Upper lobe of left lung (tissue), 6 donors: ENCODE measurements around the gene SIMC1. TPM values are rescaled to one million over a fixed set of nuclear protein-coding genes. Genes with fewer than 3 reads are reported as not detected.

Experiments
- ATAC-seq, 2 donors: fragments of 200-7000 bp; cut with Tn5 transposase; one replicate each; pipeline ENCODE4 v1.9.1; 2022; ENCODE audit warnings: mild to moderate bottlenecking in 2 of 2, moderate library complexity in 2 of 2; ENCODE audit not compliant: low FRiP score in 2 of 2
- DNase-seq, 2 donors: peaks; one replicate each; pipeline ENCODE4 v3.0.0-alpha.2; 2019 to 2020
- H3K27ac ChIP-seq, 4 donors: fragments of 200-600 bp; sonication (generic); one replicate each; pipeline ENCODE4 v1.5.1; 2016 to 2019
- H3K27me3 ChIP-seq, 4 donors: fragments of 200-600 bp; sonication (generic); one replicate each; pipeline ENCODE4 v1.5.1; 2017 to 2019
- H3K36me3 ChIP-seq, 4 donors: fragments of 200-600 bp; sonication (generic); one replicate each; pipeline ENCODE4 v1.5.1; 2016 to 2019
- H3K4me1 ChIP-seq, 4 donors: fragments of 200-600 bp; sonication (generic); one replicate each; pipeline ENCODE4 v1.5.1; 2018 to 2019
- H3K4me3 ChIP-seq, 4 donors: fragments of 200-600 bp; sonication (generic); one replicate each; pipeline ENCODE4 v1.5.1; 2017 to 2019; ENCODE audit warnings: mild to moderate bottlenecking in 2 of 4, moderate library complexity in 1 of 4
- H3K9me3 ChIP-seq, 4 donors: fragments of 200-600 bp; sonication (generic); one replicate each; pipeline ENCODE4 v1.5.1; 2018 to 2019
- CTCF ChIP-seq, 6 experiments: fragments of 450-650 bp in 4 of 6; fragments of 200-600 bp in 2 of 6; sonication (generic) in 2 of 6; IDR thresholded peaks; one replicate each; pipeline ENCODE4 v1.5.1; 2016 to 2019; ENCODE audit warnings: antibody characterized with exemption in 6 of 6
- EP300 ChIP-seq, 4 donors: sonication (generic); formaldehyde crosslinking; IDR thresholded peaks; one replicate each; pipeline ENCODE4 v1.5.1; 2017; ENCODE audit warnings: antibody characterized with exemption in 4 of 4, control low read depth in 2 of 4
- POLR2A ChIP-seq, 4 donors: fragments of 450-650 bp; IDR thresholded peaks; one replicate each; pipeline ENCODE4 v1.5.1; 2016 to 2017; ENCODE audit warnings: antibody characterized with exemption in 4 of 4, mild to moderate bottlenecking in 2 of 4
- POLR2AphosphoS5 ChIP-seq, 2 donors: sonication (generic); formaldehyde crosslinking; IDR thresholded peaks; one replicate each; pipeline ENCODE4 v1.5.1; 2017; ENCODE audit warnings: antibody characterized with exemption in 2 of 2
- WGBS, 2 donors: methylation state at CpG; one replicate each; pipeline ENCODE4 v1.1.5; 2017 to 2018; 5-methylcytosine and 5-hydroxymethylcytosine counted together
- total RNA-seq, 6 donors: library from RNA; depleted of rRNA in 4 of 6; stranded (reverse); fragments of >200 nt in 4 of 6; gene quantifications; one replicate each; pipeline versions ENCODE4 v1.1.0 to v1.2.1, GENCODE V29; 2016 to 2021
- donor health status: DM: no; HTN: no; CAD: no; lungs with moderate emphysema.
- donor health status: DM: no; HTN: yes; CAD: no; lungs with severe emphysema.

Gene SIMC1
- total RNA-seq, 6 donors from 2014 or later, result 13.6 to 43.0 (median 21.2) TPM

- no peak overlapping the region for H3K27ac ChIP-seq
- no peak overlapping the region for H3K4me3 ChIP-seq
- H3K4me1 ChIP-seq, result peaks cover 10 to 29% (median 13%) of the 10 kb centered on the region in 4 donors
- no peak for DNase-seq
- H3K27me3 ChIP-seq, result no peaks in the 10 kb centered on the region
- TF ChIP-seq CTCF (IDR thresholded peaks at IDR 0.05) (no peak), POLR2AphosphoS5 (IDR thresholded peaks at IDR 0.05) (no peak), POLR2A (IDR thresholded peaks at IDR 0.05) (no peak), EP300 (IDR thresholded peaks at IDR 0.05) (no peak)
- no peak for ATAC-seq
- H3K9me3 ChIP-seq, result no peaks in the 10 kb centered on the region
- peaks cover 14 to 51% (median 38%) of the 10 kb centered on the region in 4 donors for H3K36me3 ChIP-seq
- 93 to 98% methylated on average over 6 to 8 of the region's 8 CpGs for WGBS, 2 donors
These were observed 146.2 kb downstream of the SIMC1 start for GRCh38 chr5:176384366-176384930.

DNA sequence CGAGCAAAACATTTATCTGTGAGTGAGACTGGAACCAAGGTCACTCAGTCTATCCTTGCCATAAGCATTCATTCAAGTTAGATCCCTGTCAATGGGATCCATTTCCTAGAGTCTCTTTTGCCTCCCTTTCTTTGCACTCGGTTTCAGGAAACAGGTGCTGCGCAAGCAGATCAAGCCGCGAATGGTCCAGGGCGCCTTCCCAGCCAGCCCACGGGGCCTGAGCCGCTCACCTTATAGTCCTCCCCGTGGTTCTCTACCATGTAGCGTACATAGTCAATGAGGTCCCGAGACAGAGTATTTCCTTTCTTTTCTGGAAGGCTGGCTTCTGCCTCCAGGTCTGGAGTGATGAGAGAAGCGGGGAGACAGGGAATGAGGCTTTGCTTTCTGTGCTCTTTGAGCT is 146.8 kb downstream of the SIMC1 start:
- no peaks in the 10 kb centered on the region for H3K9me3 ChIP-seq
- ATAC-seq (no peak), DNase-seq (no peak)
- WGBS, 2 donors, result 90 to 92% methylated on average over 12 of the region's 12 CpGs
- peaks cover 15 to 35% (median 18%) of the 10 kb centered on the region in 4 donors for H3K4me1 ChIP-seq
- H3K27me3 ChIP-seq, result no peaks in the 10 kb centered on the region
- no peak for TF ChIP-seq POLR2AphosphoS5 (IDR thresholded peaks at IDR 0.05)
- no peak for TF ChIP-seq POLR2A (IDR thresholded peaks at IDR 0.05)
- TF ChIP-seq CTCF (IDR thresholded peaks at IDR 0.05), result no peak
- TF ChIP-seq EP300 (IDR thresholded peaks at IDR 0.05), result no peak
- no peak overlapping the region for H3K27ac ChIP-seq
- H3K36me3 ChIP-seq, result peaks cover 14 to 49% (median 38%) of the 10 kb centered on the region in 4 donors
- H3K4me3 ChIP-seq, result no peak overlapping the region

DNA sequence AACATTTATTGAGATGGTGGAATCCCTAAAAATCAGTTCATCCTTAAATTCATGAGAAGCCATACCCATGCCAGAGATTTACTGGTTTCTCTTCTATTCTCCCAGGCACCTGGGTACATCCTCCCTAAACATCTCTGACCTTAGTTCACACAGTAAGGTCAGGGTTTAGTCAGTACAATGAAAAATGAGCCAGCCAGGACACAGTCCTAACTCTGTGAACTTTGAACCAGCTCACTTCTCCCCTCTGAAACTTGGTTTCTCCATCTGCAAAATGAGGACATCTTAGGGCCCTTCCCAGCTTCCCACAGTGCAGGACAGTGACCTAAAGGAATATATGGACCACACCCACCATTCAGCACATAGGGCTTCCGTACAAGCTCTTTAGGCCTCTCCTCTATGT is 148.3 kb downstream of the SIMC1 start:
- Histone ChIP-seq H3K9me3 (no peaks in the 10 kb centered on the region), H3K36me3 (peaks cover 14 to 47% (median 43%) of the 10 kb centered on the region in 4 donors), H3K27ac (no peak overlapping the region), H3K4me1 (peaks cover 15 to 41% (median 20%) of the 10 kb centered on the region in 4 donors), H3K27me3 (no peaks in the 10 kb centered on the region), H3K4me3 (no peak overlapping the region)
- WGBS, 2 donors, result 77 to 93% methylated on average over 1 of the region's 1 CpG
- no peak for ATAC-seq
- no peak for DNase-seq
- no peak for TF ChIP-seq POLR2AphosphoS5 (IDR thresholded peaks at IDR 0.05)
- no peak for TF ChIP-seq CTCF (IDR thresholded peaks at IDR 0.05)
- TF ChIP-seq POLR2A (IDR thresholded peaks at IDR 0.05), result no peak
- TF ChIP-seq EP300 (IDR thresholded peaks at IDR 0.05), result no peak

- H3K36me3 ChIP-seq, result peaks cover 14 to 49% (median 44%) of the 10 kb centered on the region in 4 donors
- TF ChIP-seq CTCF (IDR thresholded peaks at IDR 0.05) (no peak), POLR2AphosphoS5 (IDR thresholded peaks at IDR 0.05) (no peak), EP300 (IDR thresholded peaks at IDR 0.05) (no peak), POLR2A (IDR thresholded peaks at IDR 0.05) (no peak)
- H3K27ac ChIP-seq, result no peak overlapping the region
- DNase-seq (no peak), ATAC-seq (no peak)
- peaks cover 15 to 41% (median 20%) of the 10 kb centered on the region in 4 donors for H3K4me1 ChIP-seq
- peak overlapping the region; percentile 56 to 85 (median 74) for H3K4me3 ChIP-seq
- H3K27me3 ChIP-seq, result no peaks in the 10 kb centered on the region
- WGBS, 2 donors, result 44 to 48% methylated on average over 8 of the region's 8 CpGs
- no peaks in the 10 kb centered on the region for H3K9me3 ChIP-seq
These were observed 149.2 kb downstream of the SIMC1 start for GRCh38 chr5:176387384-176387925.
